ENCODE results near the gene HSDL2.
"Not testable (repeated sequence)": the region's sequence is repeated elsewhere in the genome, so short reads cannot be mapped to it uniquely, and the experiment has no call there.

HSDL2 gene

DNA sequence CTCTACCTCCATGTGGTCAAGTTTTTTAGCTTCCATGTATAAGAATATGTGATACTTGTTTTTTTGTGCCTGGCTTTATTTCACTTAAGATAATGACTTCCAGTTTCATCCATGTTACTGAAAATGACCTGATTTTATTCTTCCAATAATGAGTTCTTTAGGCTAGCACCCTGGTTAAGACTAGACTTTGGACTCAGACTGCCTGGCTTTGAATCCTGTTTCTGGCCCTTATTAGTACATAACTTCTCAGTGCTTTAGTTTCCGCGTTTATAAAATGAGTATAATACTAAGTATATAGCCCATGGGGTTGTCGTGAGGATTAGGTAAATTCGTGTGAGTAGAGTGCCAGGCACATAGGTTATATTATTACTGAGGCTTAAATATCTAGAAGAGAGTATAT is 125.2 kb downstream of the HSDL2 start:
- no peak for DNase-seq

DNA sequence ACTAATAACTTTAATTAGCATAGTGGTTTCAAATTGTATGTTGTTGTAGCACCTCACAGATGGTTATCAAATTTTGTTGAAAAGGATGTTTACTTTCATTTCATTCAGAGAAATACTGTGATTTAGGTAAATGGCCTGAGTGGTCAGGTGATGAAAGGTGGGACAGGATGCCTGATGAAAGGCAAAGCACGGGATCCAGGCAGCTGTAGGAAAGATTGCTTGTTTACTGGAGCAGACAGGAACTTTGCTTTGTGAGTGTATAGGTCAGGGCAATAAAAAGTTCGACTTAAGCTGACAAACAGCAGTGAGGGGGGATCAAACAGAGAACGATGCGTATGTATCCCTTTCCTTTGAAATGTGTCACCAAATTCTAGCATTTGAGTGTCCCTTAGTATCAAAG is 125.7 kb downstream of the HSDL2 start:
- DNase-seq, result no peak

DNA sequence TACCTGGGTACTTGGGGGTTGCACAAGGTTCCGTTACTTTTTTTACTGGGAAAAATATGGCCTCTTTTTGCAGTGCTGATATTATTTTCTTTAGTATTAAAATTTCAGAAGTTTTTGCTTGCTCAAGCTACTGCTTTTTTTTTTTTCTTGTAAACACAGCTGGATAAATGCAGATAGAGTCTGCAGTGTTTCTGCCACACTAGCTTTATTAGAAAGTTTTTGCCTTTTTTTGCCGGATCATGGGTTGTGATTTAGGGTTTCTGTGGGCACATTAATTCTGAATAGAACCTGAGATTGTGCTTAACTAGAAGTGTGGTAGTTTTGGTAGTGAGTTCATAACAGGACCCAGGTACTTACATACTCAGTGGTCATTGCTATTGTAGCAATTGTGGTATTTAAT is 126.7 kb downstream of the HSDL2 start:
- no peak for DNase-seq

DNA sequence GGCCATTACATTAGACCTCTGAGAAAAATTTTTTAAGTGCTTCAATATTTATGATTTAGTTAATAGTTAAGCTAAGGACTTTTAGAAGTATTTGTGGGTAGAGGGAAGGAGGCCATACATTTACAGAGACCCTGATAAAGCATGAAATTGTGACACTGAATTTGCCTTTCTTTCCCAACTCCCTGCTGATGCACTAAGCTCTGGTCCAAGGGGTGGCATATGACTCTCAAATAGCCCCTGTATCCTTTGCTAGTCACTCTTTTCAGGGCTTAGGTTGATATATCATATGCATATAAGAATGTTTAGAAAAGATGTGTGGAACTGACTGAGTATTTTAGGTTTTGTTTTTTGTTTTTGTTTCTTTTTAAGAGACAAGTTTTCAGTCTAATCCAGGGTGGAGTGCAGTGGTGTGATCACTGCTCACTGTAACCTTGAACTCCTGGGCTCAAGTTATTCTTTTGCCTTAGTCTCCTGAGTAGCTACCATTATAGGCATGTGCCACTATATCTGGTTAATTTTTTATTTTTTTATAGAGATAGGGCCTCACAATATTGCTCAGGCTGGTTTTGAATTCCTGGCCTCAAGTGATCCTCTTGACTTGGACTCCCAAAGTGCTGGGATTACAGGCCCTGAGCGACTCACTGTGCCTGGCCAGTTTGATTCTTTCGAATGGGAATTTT is 127.2 kb downstream of the HSDL2 start:
- DNase-seq, result no peak

DNA sequence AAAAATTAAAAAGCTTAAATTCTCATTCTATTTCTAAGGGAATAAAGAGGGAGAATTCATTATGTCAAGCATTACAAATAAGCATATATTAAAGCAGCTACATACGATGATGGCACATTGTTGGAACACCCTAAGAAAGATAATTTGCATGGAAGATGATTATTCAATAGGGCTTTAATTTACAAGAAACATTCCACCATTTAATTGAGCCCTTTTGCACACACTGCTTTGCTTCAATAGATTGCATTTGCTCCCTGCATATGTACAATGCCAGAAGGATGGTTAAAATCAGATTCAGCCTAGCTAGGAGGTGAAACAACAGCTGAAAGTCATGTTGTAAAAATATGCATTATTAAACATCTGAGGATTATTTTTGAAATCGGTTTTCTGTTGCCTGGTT is 128.5 kb downstream of the HSDL2 start:
- no peak for DNase-seq

DNA sequence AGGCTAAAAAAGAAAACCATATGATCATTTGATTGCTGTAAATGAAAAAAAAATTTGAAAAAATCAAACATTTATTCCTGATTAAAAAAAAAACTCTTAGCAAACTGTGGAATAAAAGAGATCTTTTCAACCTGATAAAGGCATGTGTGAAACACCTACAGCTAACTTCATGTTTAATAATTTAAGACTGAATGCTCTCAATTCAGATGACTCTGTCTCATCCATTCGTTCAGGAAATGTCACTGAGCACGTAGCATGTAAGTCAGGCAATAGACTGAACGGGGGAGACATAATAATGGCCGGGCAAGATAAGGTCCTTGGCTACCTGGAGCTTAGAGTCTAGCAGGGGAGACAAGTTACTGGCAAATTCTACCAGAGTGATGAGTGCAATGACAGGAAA is 132.5 kb downstream of the HSDL2 start:
- DNase-seq, result not testable (repeated sequence)

DNA sequence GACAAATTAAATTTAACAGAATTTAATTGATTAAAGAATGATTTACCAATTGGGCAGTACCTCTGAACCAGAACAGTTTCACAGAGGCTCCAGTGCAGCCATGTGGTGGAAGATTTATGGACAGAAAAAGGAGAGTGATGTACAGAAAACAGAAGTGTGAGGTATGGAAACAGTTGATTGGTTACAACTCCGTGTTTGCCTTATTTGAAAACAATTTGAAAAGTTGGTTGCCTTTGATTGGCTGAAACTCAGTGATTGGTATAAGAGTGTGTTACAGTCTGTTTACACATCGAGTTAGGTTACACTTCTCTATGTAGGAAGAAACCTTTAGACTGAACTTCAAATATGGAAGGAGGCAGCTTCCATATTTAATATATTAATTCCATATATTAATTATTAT is 136.9 kb downstream of the HSDL2 start:
- DNase-seq, result no peak

DNA sequence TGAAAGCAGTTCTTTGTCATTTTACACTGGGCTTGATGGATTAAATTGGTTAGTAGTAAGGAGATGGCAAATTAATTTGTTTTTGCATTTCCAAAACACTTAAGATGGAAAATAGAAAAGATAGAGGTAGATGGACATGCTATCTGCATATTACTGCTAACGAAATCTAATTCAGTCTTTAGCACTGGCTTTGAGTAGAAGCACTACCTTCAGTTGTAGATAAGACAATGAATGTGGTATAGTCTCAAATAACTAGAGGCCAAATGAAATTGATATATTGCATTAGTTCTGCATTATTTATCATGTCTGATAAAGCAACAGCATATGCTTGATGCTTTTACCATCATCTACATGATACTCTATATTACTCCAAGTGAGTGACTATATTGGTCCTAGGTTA is 140.2 kb downstream of the HSDL2 start:
- DNase-seq, result no peak

DNA sequence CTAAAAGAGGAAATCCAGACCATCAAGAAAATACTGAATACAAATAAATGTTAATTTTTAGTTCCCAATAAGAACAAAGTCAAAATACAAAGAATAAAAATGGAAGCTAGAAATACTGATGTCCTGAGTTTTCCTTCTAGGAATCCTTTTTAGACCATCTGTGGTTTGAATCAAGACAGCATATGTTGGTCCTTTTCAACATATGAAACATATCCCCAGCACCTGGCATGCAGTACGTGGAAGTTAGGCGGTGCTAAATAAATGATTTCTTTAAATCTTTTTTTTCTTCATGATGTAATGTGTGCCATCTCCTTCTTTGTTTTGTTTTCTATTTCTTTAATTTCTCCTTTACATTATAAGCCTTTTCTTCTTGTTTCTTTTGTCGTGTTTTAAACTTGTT is 140.7 kb downstream of the HSDL2 start:
- DNase-seq, result no peak

Data from GDM1 (cell line).